Naive B cell (primary cell): ENCODE results near the gene ELF2. TPM values are rescaled to one million over a fixed set of nuclear protein-coding genes. Genes with fewer than 3 reads are reported as not detected.
"Not testable (repeated sequence)": the region's sequence is repeated elsewhere in the genome, so short reads cannot be mapped to it uniquely, and the experiment has no call there.

Experiments used
- ATAC-seq, 2 donors: fragments of 150-1000 bp; cut with Tn5 transposase; 2 replicates each; pipeline ENCODE4 v1.10.0; 2021; ENCODE audit warnings: low read depth in 2 of 2, mild to moderate bottlenecking in 2 of 2, moderate library complexity in 2 of 2
- DNase-seq: peaks from one replicate; pipeline ENCODE4 v3.0.0; 2022
- H3K27ac Mint-ChIP-seq, 6 donors: one replicate each; pipeline ENCODE4 v1.8.0; 2020 to 2022; ENCODE audit warnings: mild to moderate bottlenecking in 6 of 6, mixed read lengths in 6 of 6, moderate library complexity in 5 of 6, inconsistent platforms in 2 of 6
- H3K27me3 Mint-ChIP-seq, 3 donors: one replicate each; pipeline ENCODE4 v1.8.0; 2021 to 2022; ENCODE audit warnings: mixed read lengths in 3 of 3, mild to moderate bottlenecking in 1 of 3
- H3K36me3 Mint-ChIP-seq, 2 donors: one replicate each; pipeline ENCODE4 v1.8.0; 2020 to 2022; ENCODE audit warnings: mixed read lengths in 2 of 2, inconsistent platforms in 1 of 2, mild to moderate bottlenecking in 1 of 2
- H3K4me1 Mint-ChIP-seq, 3 donors: one replicate each; pipeline ENCODE4 v1.8.0; 2020 to 2022; ENCODE audit warnings: mixed read lengths in 3 of 3, inconsistent platforms in 1 of 3, mild to moderate bottlenecking in 1 of 3, moderate library complexity in 1 of 3
- H3K4me3 Mint-ChIP-seq, 8 donors: one replicate each; pipeline ENCODE4 v1.8.0; 2020 to 2022; ENCODE audit warnings: mild to moderate bottlenecking in 8 of 8, mixed read lengths in 8 of 8, moderate library complexity in 8 of 8, inconsistent platforms in 2 of 8
- H3K9me3 Mint-ChIP-seq, 7 donors: one replicate each; pipeline ENCODE4 v1.8.0; 2020 to 2022; ENCODE audit warnings: mixed read lengths in 7 of 7, mild to moderate bottlenecking in 5 of 7, inconsistent platforms in 2 of 7, moderate library complexity in 1 of 7
- polyA plus RNA-seq, 6 donors: library from polyadenylated mRNA; unstranded; fragments of 300-500 nt; fragmentation: Illumina TruSeq; gene quantifications; one replicate each; pipeline ENCODE4 v1.2.3, GENCODE V29; 2021; ENCODE audit warnings: low read depth in 6 of 6

ELF2 gene
- polyA plus RNA-seq, 6 donors from 2014 or later, result 40.5 to 56.7 (median 45.9) TPM

DNA sequence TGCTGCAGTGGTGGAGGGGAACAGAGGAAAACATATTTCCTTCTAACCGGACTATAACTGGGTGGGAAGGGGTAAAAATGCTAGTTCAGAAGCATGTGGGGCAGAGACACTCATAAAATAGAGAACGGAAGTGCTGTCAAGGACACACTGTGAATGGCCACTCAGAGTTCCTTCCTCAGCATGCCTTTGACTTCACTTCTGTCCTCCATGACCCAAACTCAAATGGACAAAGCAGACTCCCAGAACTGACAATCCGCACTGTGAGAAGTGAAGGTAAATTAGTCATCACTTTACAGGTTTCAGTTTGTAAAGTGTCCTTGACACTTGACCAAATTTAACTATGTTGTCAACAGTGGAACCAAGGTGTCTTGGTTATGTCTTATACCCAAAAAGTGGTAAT lies 30.2 kb upstream of the ELF2 start:
- ATAC-seq (no peak), DNase-seq (no peak)
- peak overlapping the region in 4 of 6 donors; percentile 8 to 70 (median 60) for H3K27ac Mint-ChIP-seq
- no peaks in the 10 kb centered on the region for H3K27me3 Mint-ChIP-seq
- H3K4me3 Mint-ChIP-seq, result no peak overlapping the region
- H3K9me3 Mint-ChIP-seq, result no peaks in the 10 kb centered on the region
- peaks cover 0 to 1% (median 0%) of the 10 kb centered on the region in 3 donors for H3K4me1 Mint-ChIP-seq
- H3K36me3 Mint-ChIP-seq, result no peaks in the 10 kb centered on the region

DNA sequence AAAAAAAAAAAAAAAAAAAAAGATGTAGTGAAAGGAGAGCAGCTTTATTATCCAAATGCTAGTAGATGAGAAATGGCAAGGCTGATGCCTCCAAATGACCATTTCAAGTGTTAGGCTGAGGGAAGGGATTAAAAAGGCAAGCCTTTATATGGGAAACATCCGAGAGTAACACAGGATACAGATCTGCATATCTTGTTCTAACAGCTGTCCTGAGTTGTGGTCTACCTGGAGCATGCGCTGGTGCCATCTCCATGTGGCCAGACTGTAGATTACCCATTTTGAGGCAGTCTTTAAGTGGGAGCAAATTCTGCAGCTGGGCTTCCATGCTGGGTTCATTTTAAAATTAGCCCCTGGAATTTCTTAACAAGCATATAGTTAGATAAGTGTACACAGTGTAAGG lies 26.0 kb upstream of the ELF2 start:
- H3K9me3 Mint-ChIP-seq, result no peaks in the 10 kb centered on the region
- H3K27me3 Mint-ChIP-seq, result peaks cover 0 to 6% (median 0%) of the 10 kb centered on the region in 3 donors
- H3K4me1 Mint-ChIP-seq, result peaks cover 0 to 1% (median 0%) of the 10 kb centered on the region in 3 donors
- no peaks in the 10 kb centered on the region for H3K36me3 Mint-ChIP-seq
- no peak overlapping the region for H3K4me3 Mint-ChIP-seq
- DNase-seq (no peak), ATAC-seq (no peak)
- no peak overlapping the region for H3K27ac Mint-ChIP-seq

DNA sequence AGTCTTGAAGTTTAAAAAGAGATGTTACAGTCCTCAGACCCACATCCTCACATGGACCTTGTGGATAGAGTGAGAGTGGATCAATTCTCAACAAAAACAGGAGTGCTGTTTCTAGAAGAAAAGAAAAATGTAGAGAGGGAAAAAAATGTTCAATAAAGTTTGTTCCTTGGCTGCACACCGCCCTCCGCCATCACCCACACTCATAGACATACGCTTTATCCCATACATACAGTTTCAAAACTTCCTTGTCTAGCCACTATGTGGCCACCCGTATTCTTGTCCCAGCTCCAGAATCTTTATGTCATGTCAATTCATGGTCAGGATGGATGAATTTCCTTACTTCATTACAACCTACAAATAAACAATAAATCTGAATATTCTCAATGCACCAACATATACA lies 23.5 kb upstream of the ELF2 start:
- peaks cover 0 to 6% (median 0%) of the 10 kb centered on the region in 3 donors for H3K27me3 Mint-ChIP-seq
- H3K4me1 Mint-ChIP-seq, result no peaks in the 10 kb centered on the region
- ATAC-seq (no peak), DNase-seq (no peak)
- no peak overlapping the region for H3K27ac Mint-ChIP-seq
- no peak overlapping the region for H3K4me3 Mint-ChIP-seq
- H3K9me3 Mint-ChIP-seq, result peaks cover 0 to 3% (median 0%) of the 10 kb centered on the region in 7 donors
- no peaks in the 10 kb centered on the region for H3K36me3 Mint-ChIP-seq

DNA sequence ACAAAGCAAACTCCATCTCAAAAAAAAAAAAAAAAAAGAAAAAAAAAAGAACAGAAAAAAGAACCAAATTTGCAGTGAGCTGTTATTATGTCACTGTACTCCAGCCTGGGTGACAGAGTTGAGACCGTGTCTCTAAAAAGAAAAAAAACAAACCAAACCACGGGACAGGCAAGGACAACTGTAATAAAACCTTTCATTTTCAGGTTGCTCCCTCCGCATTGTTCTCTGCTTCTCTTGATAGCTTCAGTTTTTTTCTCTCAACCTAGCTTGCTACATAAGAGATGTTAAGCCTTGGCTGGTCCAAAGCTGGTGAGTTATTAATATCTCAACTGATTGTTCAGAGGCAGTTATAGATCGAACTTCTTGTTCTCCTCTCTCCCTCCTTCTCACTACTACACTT lies 23.1 kb upstream of the ELF2 start:
- Mint-ChIP-seq H3K27me3 (peaks cover 0 to 6% (median 0%) of the 10 kb centered on the region in 3 donors), H3K4me1 (no peaks in the 10 kb centered on the region), H3K4me3 (no peak overlapping the region), H3K27ac (no peak overlapping the region), H3K36me3 (no peaks in the 10 kb centered on the region), H3K9me3 (peaks cover 0 to 3% (median 0%) of the 10 kb centered on the region in 7 donors)
- ATAC-seq (no peak), DNase-seq (no peak)

DNA sequence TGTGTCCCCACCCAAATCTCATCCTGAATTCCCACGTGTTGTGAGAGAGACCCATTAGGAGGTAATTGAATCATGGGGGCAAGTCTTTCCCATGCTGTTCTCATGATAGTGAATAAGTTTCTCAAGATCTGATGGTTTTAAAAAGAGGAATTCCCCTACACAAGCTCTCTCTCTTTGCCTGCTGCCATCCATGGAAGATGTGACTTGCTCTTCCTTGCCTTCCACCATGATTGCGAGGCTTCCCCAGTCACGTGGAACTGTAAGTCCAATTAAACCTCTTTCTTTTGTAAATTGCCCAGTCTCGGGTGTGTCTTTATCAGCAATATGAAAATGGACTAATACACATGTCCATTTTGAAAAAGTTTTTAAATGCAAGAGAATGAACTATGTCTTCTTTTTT lies 20.2 kb upstream of the ELF2 start:
- H3K4me3 Mint-ChIP-seq, DNase-seq, H3K27me3 Mint-ChIP-seq, H3K36me3 Mint-ChIP-seq, H3K4me1 Mint-ChIP-seq, H3K9me3 Mint-ChIP-seq, H3K27ac Mint-ChIP-seq, ATAC-seq: not testable (repeated sequence)

GRCh38 chr4:139196462-139196861 lies 19.4 kb upstream of the ELF2 start:
- Mint-ChIP-seq H3K27ac (peak overlapping the region in 2 of 6 donors; percentile 1 to 27), H3K36me3 (no peaks in the 10 kb centered on the region), H3K4me1 (no peaks in the 10 kb centered on the region), H3K4me3 (no peak overlapping the region), H3K27me3 (peaks cover 0 to 6% (median 0%) of the 10 kb centered on the region in 3 donors), H3K9me3 (peaks cover 0 to 3% (median 0%) of the 10 kb centered on the region in 7 donors)
- DNase-seq, result no peak
- no peak for ATAC-seq

- Mint-ChIP-seq H3K27ac (peak overlapping the region in 1 of 6 donors; percentile 12), H3K9me3 (no peaks in the 10 kb centered on the region), H3K36me3 (no peaks in the 10 kb centered on the region), H3K4me1 (no peaks in the 10 kb centered on the region), H3K27me3 (no peaks in the 10 kb centered on the region), H3K4me3 (no peak overlapping the region)
- ATAC-seq (no peak), DNase-seq (no peak)
Measured at GRCh38 chr4:139191373-139191772, 14.4 kb upstream of the ELF2 start.

GRCh38 chr4:139189972-139190371 lies 13.0 kb upstream of the ELF2 start:
- Mint-ChIP-seq H3K27ac (no peak overlapping the region), H3K4me3 (no peak overlapping the region), H3K4me1 (no peaks in the 10 kb centered on the region), H3K36me3 (no peaks in the 10 kb centered on the region), H3K9me3 (no peaks in the 10 kb centered on the region), H3K27me3 (no peaks in the 10 kb centered on the region)
- no peak for DNase-seq
- ATAC-seq, result no peak

DNA sequence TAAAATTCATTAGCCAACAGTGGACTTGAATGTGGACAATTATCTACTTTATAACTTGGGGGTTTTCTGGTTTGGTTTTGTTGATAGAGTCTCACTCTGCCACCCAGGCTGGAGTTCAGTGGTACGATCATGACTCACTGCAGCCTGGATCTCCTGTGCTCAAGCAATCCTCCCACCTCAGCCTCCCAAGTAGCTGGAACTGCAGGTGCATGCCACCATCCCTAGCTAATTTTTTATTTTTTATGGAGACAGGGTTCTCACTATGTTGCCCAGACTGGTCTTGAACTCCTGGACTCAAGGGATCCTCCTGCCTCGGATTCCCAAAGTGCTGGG lies 12.4 kb upstream of the ELF2 start:
- H3K27me3 Mint-ChIP-seq, result no peaks in the 10 kb centered on the region
- no peaks in the 10 kb centered on the region for H3K4me1 Mint-ChIP-seq
- H3K4me3 Mint-ChIP-seq, result no peak overlapping the region
- no peaks in the 10 kb centered on the region for H3K9me3 Mint-ChIP-seq
- no peak overlapping the region for H3K27ac Mint-ChIP-seq
- H3K36me3 Mint-ChIP-seq, result no peaks in the 10 kb centered on the region
- no peak for DNase-seq
- ATAC-seq, result no peak

DNA sequence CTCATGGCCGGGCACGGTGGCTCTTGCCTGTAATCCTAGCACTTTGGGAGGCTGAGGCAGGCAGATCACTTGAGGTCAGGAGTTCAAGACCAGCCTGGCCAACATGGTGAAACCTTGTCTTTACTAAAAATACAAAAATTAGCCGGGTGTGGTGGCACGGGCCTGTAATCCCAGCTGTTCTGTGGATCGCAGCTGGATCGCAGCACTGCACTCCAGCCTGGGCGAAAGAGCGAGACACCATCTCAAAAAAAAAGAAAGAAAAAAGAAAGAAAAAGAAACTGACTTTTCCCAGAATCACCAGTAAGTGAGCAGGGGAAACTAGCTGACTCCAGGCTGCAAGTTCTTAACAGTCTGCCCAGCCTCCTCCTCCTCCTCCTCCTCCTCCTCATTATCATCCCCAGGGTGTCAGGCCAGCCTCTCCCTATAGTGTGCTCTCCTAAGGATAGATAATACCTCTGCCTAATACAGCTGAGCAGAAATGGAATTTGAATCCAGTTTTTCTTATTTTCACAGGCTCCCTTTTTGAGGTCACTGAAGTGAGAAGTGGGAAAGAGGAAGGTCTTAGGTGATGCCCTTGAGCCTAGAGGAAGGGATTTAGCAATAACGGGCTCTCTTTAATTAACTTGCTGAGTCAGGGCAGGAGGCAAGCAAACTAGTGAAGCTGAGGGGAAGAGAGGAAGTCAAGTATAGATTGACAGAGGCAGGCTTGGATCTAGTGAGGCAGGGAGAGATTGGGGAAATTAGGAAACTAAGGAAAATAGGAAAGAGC lies 11.8 kb upstream of the ELF2 start:
- H3K27me3 Mint-ChIP-seq, result no peaks in the 10 kb centered on the region

GRCh38 chr4:139184129-139184528 lies 7.1 kb upstream of the ELF2 start:
- no peak for DNase-seq
- H3K27me3 Mint-ChIP-seq, result no peaks in the 10 kb centered on the region

More for the DNA sequence above, 11.8 kb upstream of the ELF2 start:
- H3K36me3 Mint-ChIP-seq, result no peaks in the 10 kb centered on the region
- peak overlapping the region in 2 of 6 donors; percentile 42 to 57 for H3K27ac Mint-ChIP-seq
- ATAC-seq (no peak), DNase-seq (no peak)
- H3K4me1 Mint-ChIP-seq, result no peaks in the 10 kb centered on the region
- H3K4me3 Mint-ChIP-seq, result no peak overlapping the region
- no peaks in the 10 kb centered on the region for H3K9me3 Mint-ChIP-seq

DNA sequence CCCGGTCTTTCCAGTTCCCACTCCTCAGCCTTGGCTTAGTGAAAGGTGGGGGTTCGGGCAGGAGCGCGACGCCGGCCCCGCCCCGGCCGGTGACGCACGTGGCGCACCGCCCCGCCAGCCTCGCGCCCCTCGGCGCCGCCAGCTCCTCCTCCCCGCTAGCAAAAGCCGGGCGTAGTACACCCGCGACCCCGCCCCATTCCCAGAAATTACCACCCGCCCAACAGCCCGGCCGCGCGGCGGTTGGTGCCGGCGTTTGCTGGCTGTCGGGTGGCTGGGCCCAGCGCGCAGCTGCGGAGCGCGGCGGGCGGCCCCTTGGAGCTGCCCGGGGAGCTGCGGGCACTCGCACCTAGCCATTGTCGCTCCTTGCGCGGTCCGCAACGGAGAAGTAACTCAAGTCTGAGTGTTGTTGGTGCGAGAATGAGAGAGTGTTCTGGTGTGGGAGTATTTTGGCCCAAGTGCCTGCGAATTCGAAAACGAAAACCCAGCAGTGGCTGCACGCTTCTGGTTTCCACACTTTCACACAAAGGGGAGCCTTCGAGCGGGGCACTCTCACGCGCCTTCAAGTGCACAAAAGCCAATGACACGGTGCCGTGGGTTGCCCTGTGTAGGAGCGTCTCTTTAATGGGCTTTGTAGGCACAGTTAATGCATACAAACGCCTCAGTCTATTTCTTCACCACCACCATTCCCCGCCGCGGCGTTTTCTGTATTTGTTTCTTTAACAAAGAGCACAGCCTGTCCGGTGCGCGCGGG lies 1.0 kb upstream of the ELF2 start:
- H3K9me3 Mint-ChIP-seq, result no peaks in the 10 kb centered on the region
- DNase-seq, result peak; percentile 94
- peaks cover 6 to 24% (median 10%) of the 10 kb centered on the region in 3 donors for H3K4me1 Mint-ChIP-seq
- ATAC-seq, result peak; percentile 62 to 67
- H3K27ac Mint-ChIP-seq, result peak overlapping the region; percentile 98 to 100 (median 98)
- H3K27me3 Mint-ChIP-seq, result no peaks in the 10 kb centered on the region
- no peaks in the 10 kb centered on the region for H3K36me3 Mint-ChIP-seq
- H3K4me3 Mint-ChIP-seq, result peak overlapping the region; percentile 87 to 97 (median 95)

More at GRCh38 chr4:139184129-139184528, 7.1 kb upstream of the ELF2 start:
- Mint-ChIP-seq H3K27ac (no peak overlapping the region), H3K4me1 (no peaks in the 10 kb centered on the region), H3K9me3 (no peaks in the 10 kb centered on the region), H3K4me3 (no peak overlapping the region), H3K36me3 (no peaks in the 10 kb centered on the region)
- ATAC-seq, result peak; percentile 43 to 47

GRCh38 chr4:139176302-139177048 lies 543 bp downstream of the ELF2 start:
- peak; percentile 45 to 48 for ATAC-seq

More at GRCh38 chr4:139176302-139177048, 543 bp downstream of the ELF2 start:
- Mint-ChIP-seq H3K27me3 (no peaks in the 10 kb centered on the region), H3K4me3 (peak overlapping the region; percentile 87 to 96 (median 94)), H3K36me3 (no peaks in the 10 kb centered on the region), H3K27ac (peak overlapping the region; percentile 92 to 100 (median 96)), H3K4me1 (peaks cover 6 to 24% (median 10%) of the 10 kb centered on the region in 3 donors), H3K9me3 (no peaks in the 10 kb centered on the region)
- peak; percentile 85 for DNase-seq
